H1 (cell line): ENCODE measurements around the gene ASGR1. TPM values are rescaled to one million over a fixed set of nuclear protein-coding genes. Genes with fewer than 3 reads are reported as not detected.

Experiments used
- CTCF ChIA-PET: fragments of 300-600 bp; sonication (Branson Sonifier 250); formaldehyde crosslinking; loops from one replicate; lab custom pipeline; 2021; ENCODE audit not compliant: partially characterized antibody; lab: Charles Lee
- POLR2A ChIA-PET: fragments of 300-600 bp; sonication (Branson Sonifier 250); formaldehyde crosslinking; loops from one replicate; lab custom pipeline; 2021; ENCODE audit warnings: inconsistent platforms; ENCODE audit not compliant: partially characterized antibody; lab: Charles Lee
- DNase-seq, 2 experiments: peaks; one replicate each; pipeline versions ENCODE4 v3.0.0 to v3.0.0-alpha.2; 2010 to 2022; ENCODE audit warnings: low spot score in 2 of 2, low read depth in 1 of 2, mixed read lengths in 1 of 2
- FAIRE-seq: peaks from 2 replicates; lab custom pipeline; 2011; peaks lifted over from hg19 to GRCh38; lab: Jason Lieb, UNC
- H2AFZ ChIP-seq: 2 replicates; pipeline ENCODE4 v1.8.1; 2012; ENCODE audit warnings: low read length, inconsistent platforms
- H2AK5ac ChIP-seq: 2 replicates; pipeline ENCODE4 v1.6.1; 2013; ENCODE audit warnings: low read depth, low read length
- H2BK120ac ChIP-seq: replicated peaks from 2 replicates; pipeline ENCODE3; 2013; ENCODE audit warnings: low read depth, low read length, inconsistent platforms
- H2BK12ac ChIP-seq: 2 replicates; pipeline ENCODE4 v1.6.1; 2013; ENCODE audit warnings: low read depth, low read length
- H2BK15ac ChIP-seq: 2 replicates; pipeline ENCODE4 v1.6.1; 2013; ENCODE audit warnings: low read length
- H2BK20ac ChIP-seq: 2 replicates; pipeline ENCODE4 v1.6.1; 2013; ENCODE audit warnings: low read length
- H2BK5ac ChIP-seq: 2 replicates; pipeline ENCODE4 v1.6.1; 2013; ENCODE audit warnings: low read depth, low read length
- H3K14ac ChIP-seq: 2 replicates; pipeline ENCODE4 v1.6.1; 2013; ENCODE audit warnings: inconsistent platforms; ENCODE audit not compliant: insufficient read length
- H3K18ac ChIP-seq: 2 replicates; pipeline ENCODE4 v1.6.1; 2013; ENCODE audit warnings: low read length; ENCODE audit errors: extremely low read depth
- H3K23ac ChIP-seq: 2 replicates; pipeline ENCODE4 v1.6.1; 2013; ENCODE audit warnings: inconsistent platforms; ENCODE audit not compliant: insufficient read length
- H3K23me2 ChIP-seq: 2 replicates; pipeline ENCODE4 v1.6.1; 2013; ENCODE audit warnings: low read depth, low read length
- H3K27ac ChIP-seq: 2 replicates; pipeline ENCODE4 v1.6.1; 2011; ENCODE audit warnings: low read depth, low read length, inconsistent platforms
- H3K27me3 ChIP-seq, 4 experiments: replicated peaks in 1 of 4; 1 replicate in 1 of 4; 2 replicates in 3 of 4; pipeline versions ENCODE4 v1.6.1 to v1.8.1; 2011 to 2013; ENCODE audit warnings: low read length in 3 of 4, mild to moderate bottlenecking in 3 of 4, inconsistent platforms in 2 of 4, mixed read lengths in 2 of 4, moderate library complexity in 1 of 4; ENCODE audit not compliant: control insufficient read depth in 3 of 4, insufficient read depth in 3 of 4; ENCODE audit errors: extremely low read depth in 1 of 4
- H3K36me3 ChIP-seq, 4 experiments: 2 replicates each; pipeline versions ENCODE4 v1.6.1 to v1.8.1; 2011 to 2013; ENCODE audit warnings: mild to moderate bottlenecking in 4 of 4, low read length in 3 of 4, moderate library complexity in 2 of 4, control low read depth in 1 of 4, inconsistent platforms in 1 of 4; ENCODE audit not compliant: insufficient read depth in 4 of 4, control insufficient read depth in 2 of 4
- H3K4ac ChIP-seq: replicated peaks from 2 replicates; pipeline ENCODE3; 2013; ENCODE audit warnings: low read length, low read depth, mixed read lengths, inconsistent platforms; ENCODE audit not compliant: insufficient read length
- H3K4me1 ChIP-seq, 4 experiments: replicated peaks in 1 of 4; 1 replicate in 1 of 4; 2 replicates in 3 of 4; pipeline versions ENCODE4 v1.6.1 to v1.8.1; 2011 to 2013; ENCODE audit warnings: low read length in 3 of 4, inconsistent platforms in 2 of 4, mixed read lengths in 1 of 4; ENCODE audit not compliant: insufficient read depth in 4 of 4, control insufficient read depth in 3 of 4
- H3K4me2 ChIP-seq, 2 experiments: 2 replicates each; pipeline versions ENCODE4 v1.6.1 to v1.8.1; 2011 to 2013; ENCODE audit warnings: low read depth in 2 of 2, low read length in 2 of 2, control low read depth in 1 of 2, inconsistent platforms in 1 of 2, mild to moderate bottlenecking in 1 of 2; ENCODE audit not compliant: insufficient read depth in 1 of 2
- H3K4me3 ChIP-seq, 4 experiments: fragments of 200-600, 300-600 bp in 1 of 4; sonication (generic), shearing (Covaris generic), sonication (Bioruptor Twin) in 1 of 4; 2 replicates each; pipeline versions ENCODE4 v1.5.1 to v1.8.1; 2011 to 2016; ENCODE audit warnings: low read length in 4 of 4, low read depth in 3 of 4, control low read depth in 2 of 4, inconsistent platforms in 2 of 4, mild to moderate bottlenecking in 2 of 4, mixed read lengths in 1 of 4, moderate library complexity in 1 of 4; ENCODE audit not compliant: insufficient read depth in 2 of 4; ENCODE audit errors: extremely low read depth in 1 of 4
- H3K56ac ChIP-seq: replicated peaks from 2 replicates; pipeline ENCODE3; 2013; ENCODE audit warnings: low read depth, mild to moderate bottlenecking, mixed read lengths, low read length, inconsistent platforms; ENCODE audit not compliant: insufficient read length
- H3K79me1 ChIP-seq: 2 replicates; pipeline ENCODE4 v1.6.1; 2013; ENCODE audit warnings: low read depth, low read length, control low read depth
- H3K79me2 ChIP-seq, 2 experiments: 2 replicates each; pipeline versions ENCODE4 v1.6.1 to v1.8.1; 2012 to 2013; ENCODE audit warnings: low read length in 2 of 2, mild to moderate bottlenecking in 2 of 2, inconsistent platforms in 1 of 2; ENCODE audit not compliant: insufficient read depth in 2 of 2, control insufficient read depth in 1 of 2
- H3K9ac ChIP-seq, 4 experiments: replicated peaks in 1 of 4; 1 replicate in 1 of 4; 2 replicates in 3 of 4; pipeline versions ENCODE4 v1.6.1 to v1.8.1; 2011 to 2013; ENCODE audit warnings: low read depth in 3 of 4, low read length in 3 of 4, control low read depth in 2 of 4, mild to moderate bottlenecking in 2 of 4, moderate library complexity in 2 of 4, inconsistent platforms in 1 of 4; ENCODE audit errors: extremely low read depth in 1 of 4
- H3K9me3 ChIP-seq, 2 experiments: 2 replicates each; pipeline versions ENCODE4 v1.6.1 to v1.8.1; 2012 to 2013; ENCODE audit warnings: mild to moderate bottlenecking in 2 of 2, moderate library complexity in 2 of 2, control low read depth in 1 of 2, inconsistent platforms in 1 of 2, low read depth in 1 of 2, low read length in 1 of 2, mixed read lengths in 1 of 2; ENCODE audit not compliant: insufficient read depth in 2 of 2
- H4K20me1 ChIP-seq, 2 experiments: replicated peaks in 1 of 2; 2 replicates each; pipeline versions ENCODE3 to v1.8.1; 2011 to 2013; ENCODE audit warnings: inconsistent platforms in 2 of 2, low read length in 2 of 2, mild to moderate bottlenecking in 1 of 2; ENCODE audit not compliant: insufficient read depth in 2 of 2, control insufficient read depth in 1 of 2
- H4K5ac ChIP-seq: 2 replicates; pipeline ENCODE4 v1.6.1; 2013; ENCODE audit warnings: low read length, low read depth, mixed read lengths, inconsistent platforms; ENCODE audit not compliant: insufficient read length
- H4K8ac ChIP-seq: 2 replicates; pipeline ENCODE4 v1.8.0; 2013; ENCODE audit warnings: mild to moderate bottlenecking, moderate library complexity, low read length, inconsistent platforms; ENCODE audit not compliant: insufficient read depth; ENCODE audit errors: extremely low read depth
- H4K91ac ChIP-seq: replicated peaks from 2 replicates; pipeline ENCODE3; 2013; ENCODE audit warnings: low read length, mixed read lengths, inconsistent platforms; ENCODE audit not compliant: insufficient read length
- PHF8 ChIP-seq: fragments of 200-600 bp; sonication (generic); conservative IDR thresholded peaks from 2 replicates; pipeline ENCODE4 v1.7.1; 2012; ENCODE audit warnings: low read depth, mild to moderate bottlenecking, inconsistent platforms, low read length, moderate library complexity
- RAD21 ChIP-seq, 2 experiments: IDR thresholded peaks in 1 of 2; conservative IDR thresholded peaks in 1 of 2; 2 replicates each; pipeline ENCODE4 v1.6.1; 2011; ENCODE audit warnings: low read depth in 2 of 2, low read length in 2 of 2, improper control_type of control experiment in 1 of 2, inconsistent platforms in 1 of 2, mild to moderate bottlenecking in 1 of 2, moderate library complexity in 1 of 2
- WGBS, 2 experiments: shearing (Covaris generic) in 1 of 2; methylation state at CpG; one replicate each; pipeline versions ENCODE4 v1.1.6 to v1.1.7; 2013 to 2015; ENCODE audit warnings: low lambda C conversion rate in 2 of 2, mixed read lengths in 2 of 2, inconsistent platforms in 1 of 2, low coverage in 1 of 2, missing lambda C conversion rate in 1 of 2; ENCODE audit not compliant: insufficient replicate concordance in 2 of 2, insufficient coverage in 1 of 2, insufficient read length in 1 of 2; ENCODE audit errors: extremely low coverage in 1 of 2, missing lambda C conversion rate in 1 of 2; 5-methylcytosine and 5-hydroxymethylcytosine counted together
- polyA plus RNA-seq, 7 experiments: library from polyadenylated mRNA; depleted of rRNA in 3 of 7; stranded (reverse) in 5 of 7; unstranded in 2 of 7; fragments of >200 nt in 5 of 7; fragments of 200-250 nt in 2 of 7; gene quantifications; 1 replicate in 5 of 7; 2 replicates in 1 of 7; 4 replicates in 1 of 7; pipeline versions ENCODE4 v1.2.1 to v1.2.3, GENCODE V29; 2011 to 2013; ENCODE audit warnings: missing spikeins in 2 of 7, mixed read lengths in 2 of 7
- total RNA-seq: library from RNA; stranded (reverse); fragmentation: NEBNext Ultra II Directional; extraction: Animal tissue kit (Norgen Biotek cat#: 25700); gene quantifications from 2 replicates; pipeline ENCODE4 v1.2.1, GENCODE V29; 2021
- TF ChIP-seq, protein P1 (sequence below), 3 experiments: IDR thresholded peaks; 1 replicate in 2 of 3; 2 replicates in 1 of 3; pipeline versions ENCODE4 v1.5.1 to v1.6.1; 2011; ENCODE audit warnings: low read length in 3 of 3, mild to moderate bottlenecking in 3 of 3, inconsistent platforms in 2 of 3, low read depth in 1 of 3, moderate library complexity in 1 of 3; ENCODE audit not compliant: insufficient read depth in 1 of 3; ENCODE audit errors: control extremely low read depth in 1 of 3

The ASGR1 gene
- total and polyA plus RNA-seq, 2 of the 8 experiments (the other 6 are each of a cell fraction or from before 2014, with no cell fraction given) = 10.8 to 14.5 TPM

DNA sequence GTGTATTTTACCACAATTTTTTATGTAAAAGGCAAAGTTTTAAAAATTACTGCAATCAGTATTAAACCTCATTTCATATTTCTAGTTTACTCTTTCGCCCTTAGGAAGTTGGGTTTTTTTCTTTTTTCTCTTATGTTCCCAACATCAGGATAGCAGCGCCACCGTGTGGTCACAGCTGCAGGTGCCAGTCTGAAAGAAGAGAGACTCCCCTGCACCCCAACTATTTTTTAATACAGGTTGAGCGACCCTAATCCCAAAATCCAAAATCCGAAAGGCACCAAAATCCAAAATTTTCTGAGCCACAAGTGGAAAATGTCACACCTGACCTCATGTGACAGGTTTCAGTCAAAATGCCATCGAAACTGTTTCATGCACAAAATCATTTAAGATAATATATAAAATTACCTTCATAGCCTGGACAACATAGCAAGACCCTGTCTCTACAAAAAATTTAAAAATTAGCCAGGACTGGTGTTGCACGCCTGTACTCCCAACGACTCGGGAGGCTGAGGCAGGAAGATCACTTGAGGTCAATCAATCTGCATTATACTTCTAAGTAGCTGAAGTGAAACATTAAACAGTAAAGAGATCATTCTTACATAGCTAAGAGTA, 42.8 kb downstream of the ASGR1 start:
- ChIA-PET CTCF (interaction anchor here (0.6 to 17.7 kb wide), 28 partner anchors 10 to 1268 kb away, joined by 3 to 434 read pairs (median 5); partner anchors contain the start of genes ASGR1, ASGR2, SLC16A11 and SLC16A13), POLR2A (interaction anchor here (0.6 to 1.4 kb wide), 3 partner anchors 29 to 84 kb away, joined by 3 to 5 read pairs (median 3); no protein-coding TSS in a partner anchor)
- H3K36me3 ChIP-seq = no peaks in the 10 kb centered on the region
- no peaks in the 10 kb centered on the region for H3K23me2 ChIP-seq
- H3K9me3 ChIP-seq = no peaks in the 10 kb centered on the region
- no peak overlapping the region for H3K27ac ChIP-seq
- H3K4ac ChIP-seq = no peak overlapping the region
- H3K4me2 ChIP-seq = no peak overlapping the region
- no peak overlapping the region for H4K8ac ChIP-seq
- no peak overlapping the region for H3K18ac ChIP-seq
- H3K4me3 ChIP-seq = no peak overlapping the region
- no peak overlapping the region for H2BK12ac ChIP-seq
- H4K91ac ChIP-seq = no peak overlapping the region
- FAIRE-seq = peak; percentile 97
- H2BK15ac ChIP-seq = no peak overlapping the region
- no peak overlapping the region for H3K56ac ChIP-seq
- H3K23ac ChIP-seq = no peak overlapping the region
- H4K5ac ChIP-seq = no peak overlapping the region
- H2AK5ac ChIP-seq = no peak overlapping the region
- no peak overlapping the region for H2BK20ac ChIP-seq
- WGBS, 2 experiments = 39% methylated on average over 9 of the region's 9 CpGs; no CpG with 5 or more reads in 1 of the 2 experiments
- H3K27me3 ChIP-seq = no peaks in the 10 kb centered on the region; a peak in 1 of 7 replicates
- no peaks in the 10 kb centered on the region for H4K20me1 ChIP-seq
- H2BK5ac ChIP-seq = no peak overlapping the region
- H2BK120ac ChIP-seq = no peak overlapping the region
- H3K14ac ChIP-seq = no peak overlapping the region
- no peak overlapping the region for H3K9ac ChIP-seq
- H3K79me1 ChIP-seq = no peaks in the 10 kb centered on the region
- H3K79me2 ChIP-seq = no peaks in the 10 kb centered on the region
- TF ChIP-seq PHF8 = no peak
- TF ChIP-seq, protein P1, sequence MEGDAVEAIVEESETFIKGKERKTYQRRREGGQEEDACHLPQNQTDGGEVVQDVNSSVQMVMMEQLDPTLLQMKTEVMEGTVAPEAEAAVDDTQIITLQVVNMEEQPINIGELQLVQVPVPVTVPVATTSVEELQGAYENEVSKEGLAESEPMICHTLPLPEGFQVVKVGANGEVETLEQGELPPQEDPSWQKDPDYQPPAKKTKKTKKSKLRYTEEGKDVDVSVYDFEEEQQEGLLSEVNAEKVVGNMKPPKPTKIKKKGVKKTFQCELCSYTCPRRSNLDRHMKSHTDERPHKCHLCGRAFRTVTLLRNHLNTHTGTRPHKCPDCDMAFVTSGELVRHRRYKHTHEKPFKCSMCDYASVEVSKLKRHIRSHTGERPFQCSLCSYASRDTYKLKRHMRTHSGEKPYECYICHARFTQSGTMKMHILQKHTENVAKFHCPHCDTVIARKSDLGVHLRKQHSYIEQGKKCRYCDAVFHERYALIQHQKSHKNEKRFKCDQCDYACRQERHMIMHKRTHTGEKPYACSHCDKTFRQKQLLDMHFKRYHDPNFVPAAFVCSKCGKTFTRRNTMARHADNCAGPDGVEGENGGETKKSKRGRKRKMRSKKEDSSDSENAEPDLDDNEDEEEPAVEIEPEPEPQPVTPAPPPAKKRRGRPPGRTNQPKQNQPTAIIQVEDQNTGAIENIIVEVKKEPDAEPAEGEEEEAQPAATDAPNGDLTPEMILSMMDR (IDR thresholded peaks at IDR 0.05; ENCODE audit: control extremely low read depth in 1 of 3, insufficient read depth in 1 of 3, low read depth in 1 of 3, low read length in 3 of 3) = peak; percentile 70 to 81 (median 77)
- peak; percentile 90 to 92 for TF ChIP-seq RAD21 (IDR thresholded peaks at IDR 0.05 in 1 of 2, conservative IDR thresholded peaks at IDR 0.05 in 1 of 2; ENCODE audit: low read depth in 2 of 2, low read length in 2 of 2)
- H3K4me1 ChIP-seq = peaks cover 0 to 29% (median 17%) of the 10 kb centered on the region in 4 experiments; a peak in 6 of 7 replicates
- DNase-seq = peak in 1 of 2 experiments; percentile 84
- no peak overlapping the region for H2AFZ ChIP-seq
